ENCODE data around the gene CTAG1B. TPM values are rescaled to one million over a fixed set of nuclear protein-coding genes. Genes with fewer than 3 reads are reported as not detected.
"Not testable (repeated sequence)": the region's sequence is repeated elsewhere in the genome, so short reads cannot be mapped to it uniquely, and the experiment has no call there.

Gene CTAG1B
- total RNA-seq, 1 donor from 2014 or later = not detected

DNA sequence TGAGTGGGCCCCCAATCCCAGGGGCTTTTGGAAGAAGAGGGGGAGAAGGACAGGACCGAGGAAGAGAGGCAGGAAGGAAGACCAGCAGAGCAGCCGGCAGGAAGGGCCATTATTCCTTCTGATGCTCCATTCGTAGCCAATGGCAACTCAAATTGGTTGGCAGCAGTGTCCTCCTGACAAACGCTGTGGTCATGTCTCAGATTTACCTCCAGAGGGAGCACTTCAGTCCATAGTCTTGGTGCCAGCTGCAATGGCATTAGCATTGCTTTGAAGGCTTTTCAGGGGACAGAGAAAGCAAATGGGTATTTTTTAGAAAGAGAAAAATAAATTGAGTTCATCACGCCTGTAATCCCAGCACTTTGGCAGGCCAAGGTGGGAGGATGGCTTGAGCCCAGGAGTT is 9.9 kb upstream of the CTAG1B start:
- not testable (repeated sequence) for DNase-seq (ENCODE audit: low read depth, low spot score)

DNA sequence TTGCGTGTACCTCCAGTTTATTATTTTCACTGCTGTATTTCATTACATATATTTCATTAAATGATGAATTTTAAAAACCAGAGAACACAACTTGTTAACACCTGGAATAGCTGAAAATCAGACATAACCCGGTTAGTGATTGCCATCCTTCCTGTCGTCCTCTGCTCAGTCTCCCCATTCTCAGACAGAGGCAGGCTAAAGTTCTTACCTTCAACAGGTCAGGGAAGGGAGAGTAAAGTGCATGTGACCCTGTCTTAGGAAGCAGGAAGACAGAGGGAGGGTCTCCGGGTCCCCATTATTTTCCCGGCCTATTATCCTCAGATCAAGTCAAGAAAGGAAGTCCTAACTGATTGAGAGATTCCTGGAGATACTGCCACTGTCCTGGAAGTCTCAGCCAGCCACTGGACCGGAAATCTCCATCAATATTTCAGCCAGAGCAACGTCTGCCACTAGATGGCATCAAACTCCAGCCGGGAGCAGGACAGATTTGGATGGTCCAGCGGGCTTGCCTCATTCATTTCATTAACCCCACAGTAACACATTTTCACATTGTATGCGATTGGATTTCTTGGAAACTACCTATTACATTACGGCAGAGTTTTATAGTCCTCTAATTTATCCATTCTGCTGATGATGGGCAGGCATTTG is 1.8 kb upstream of the CTAG1B start:
- DNase-seq (ENCODE audit: low read depth, low spot score) = not testable (repeated sequence)

DNA sequence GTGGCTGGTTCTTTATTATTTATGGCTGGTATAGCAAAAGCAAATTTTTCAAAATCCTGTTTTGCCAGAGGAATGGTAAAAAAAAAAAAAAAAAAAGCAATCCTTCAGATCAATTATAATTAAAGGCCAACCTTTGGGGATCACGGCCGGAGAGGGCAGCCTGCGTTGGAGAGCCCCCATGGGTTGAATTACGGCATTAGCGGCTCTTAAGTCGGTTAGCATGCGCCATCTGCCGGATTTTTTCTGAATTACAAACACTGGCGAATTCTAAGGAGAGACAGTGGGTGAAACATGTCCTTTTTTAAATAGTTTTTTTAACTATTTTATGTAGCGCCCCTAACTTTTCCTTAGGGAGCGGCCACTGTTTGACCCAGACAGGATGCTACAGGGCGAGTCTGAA is 5.5 kb downstream of the CTAG1B start:
- not testable (repeated sequence) for DNase-seq (ENCODE audit: low read depth, low spot score)

DNA sequence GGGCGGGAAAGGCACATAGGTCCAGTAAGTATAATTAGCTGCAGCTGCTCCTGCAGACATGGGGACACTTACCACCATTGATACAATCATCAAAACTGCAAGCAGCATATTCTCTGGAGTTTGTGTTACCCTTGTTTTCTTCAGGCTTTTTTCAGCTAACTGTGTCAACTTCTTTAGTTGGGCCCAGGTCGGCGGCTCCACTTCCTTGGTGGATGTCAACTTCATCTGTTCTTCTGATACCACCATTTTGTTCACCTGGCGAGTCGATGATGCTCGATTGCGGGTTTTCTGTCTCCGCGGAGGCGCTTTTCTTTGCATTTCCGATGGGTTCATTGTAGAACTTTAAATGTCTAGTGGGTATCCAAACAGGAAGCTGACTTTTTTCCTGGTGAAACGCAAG is 7.9 kb downstream of the CTAG1B start:
- not testable (repeated sequence) for DNase-seq (ENCODE audit: low read depth, low spot score)

DNA sequence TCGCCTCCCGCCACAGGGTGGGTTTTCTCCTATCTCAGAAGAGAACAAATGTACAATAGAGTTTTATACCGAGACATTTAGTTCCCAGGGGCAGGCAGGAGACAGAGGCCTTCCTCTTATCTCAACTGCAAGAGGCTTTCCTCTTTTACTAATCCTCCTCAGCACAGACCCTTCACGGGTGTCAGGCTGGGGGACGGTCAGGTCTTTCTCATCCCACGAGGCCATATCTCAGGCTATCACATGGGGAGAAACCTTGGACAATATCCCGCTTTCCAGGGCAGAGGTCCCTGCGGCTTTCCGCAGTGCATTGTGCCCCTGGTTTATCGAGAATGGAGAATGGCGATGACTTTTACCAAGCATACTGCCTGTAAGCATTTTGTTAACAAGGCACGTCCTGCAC is 10.3 kb downstream of the CTAG1B start:
- DNase-seq (ENCODE audit: low read depth, low spot score) = not testable (repeated sequence)

DNA sequence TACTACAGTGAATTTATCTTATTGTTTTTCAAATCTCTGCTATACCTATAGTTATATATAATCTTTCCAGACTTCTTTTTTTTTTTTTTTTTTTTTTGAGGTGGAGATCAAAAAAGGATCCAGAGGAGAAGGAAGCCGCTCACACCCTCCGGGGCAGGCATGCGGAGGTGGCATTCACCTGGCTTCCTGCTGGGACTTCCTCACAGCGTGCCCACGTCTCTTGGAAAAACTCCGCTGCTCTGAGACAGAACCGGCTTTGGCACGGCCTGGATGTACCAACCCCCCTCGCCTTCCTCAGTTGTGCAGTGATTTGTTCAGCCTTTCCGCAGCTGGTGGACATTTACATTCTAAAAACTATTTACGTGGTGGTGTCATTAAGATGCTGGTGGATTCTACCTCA is 11.1 kb downstream of the CTAG1B start:
- not testable (repeated sequence) for DNase-seq (ENCODE audit: low read depth, low spot score)

DNA sequence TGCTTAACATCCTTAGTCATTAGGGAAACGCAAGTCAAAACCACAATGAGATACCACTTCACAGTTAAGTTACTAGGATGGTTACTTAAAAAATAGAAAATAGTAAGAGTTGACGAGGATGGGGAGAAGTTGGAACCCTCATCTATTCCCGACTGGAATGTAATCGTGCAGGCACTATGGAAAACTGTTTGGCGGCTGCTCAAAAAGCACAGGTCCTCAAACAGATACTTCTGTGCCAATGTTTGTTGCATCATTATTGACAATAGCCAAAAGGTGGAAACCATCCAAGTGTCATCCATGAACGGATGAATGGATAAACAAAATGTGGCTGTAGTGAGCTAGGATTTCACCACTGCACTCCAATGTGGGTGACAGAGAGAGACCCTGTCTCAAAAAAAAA is 11.7 kb downstream of the CTAG1B start:
- no peak for DNase-seq (ENCODE audit: low read depth, low spot score)

DNA sequence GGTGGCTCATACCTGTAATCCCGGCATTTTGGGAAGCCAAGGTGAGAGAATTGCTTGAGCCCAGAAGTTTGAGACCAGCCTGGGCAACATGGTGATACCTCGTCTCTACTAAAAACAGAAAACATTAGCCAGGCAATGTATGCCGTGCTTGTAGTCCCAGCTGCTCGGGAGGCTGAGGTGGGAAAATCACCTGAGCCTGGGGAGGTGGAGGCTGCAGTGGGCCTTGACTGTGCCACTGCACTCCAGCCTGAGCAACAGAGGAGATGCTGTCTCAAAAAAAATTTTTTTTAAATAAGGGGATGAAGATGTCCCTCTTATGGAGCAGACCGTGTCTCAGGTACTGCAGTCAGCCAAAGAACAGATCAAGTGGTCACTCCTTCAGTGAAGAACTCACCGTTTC is 13.5 kb downstream of the CTAG1B start:
- no peak for DNase-seq (ENCODE audit: low read depth, low spot score)

DNA sequence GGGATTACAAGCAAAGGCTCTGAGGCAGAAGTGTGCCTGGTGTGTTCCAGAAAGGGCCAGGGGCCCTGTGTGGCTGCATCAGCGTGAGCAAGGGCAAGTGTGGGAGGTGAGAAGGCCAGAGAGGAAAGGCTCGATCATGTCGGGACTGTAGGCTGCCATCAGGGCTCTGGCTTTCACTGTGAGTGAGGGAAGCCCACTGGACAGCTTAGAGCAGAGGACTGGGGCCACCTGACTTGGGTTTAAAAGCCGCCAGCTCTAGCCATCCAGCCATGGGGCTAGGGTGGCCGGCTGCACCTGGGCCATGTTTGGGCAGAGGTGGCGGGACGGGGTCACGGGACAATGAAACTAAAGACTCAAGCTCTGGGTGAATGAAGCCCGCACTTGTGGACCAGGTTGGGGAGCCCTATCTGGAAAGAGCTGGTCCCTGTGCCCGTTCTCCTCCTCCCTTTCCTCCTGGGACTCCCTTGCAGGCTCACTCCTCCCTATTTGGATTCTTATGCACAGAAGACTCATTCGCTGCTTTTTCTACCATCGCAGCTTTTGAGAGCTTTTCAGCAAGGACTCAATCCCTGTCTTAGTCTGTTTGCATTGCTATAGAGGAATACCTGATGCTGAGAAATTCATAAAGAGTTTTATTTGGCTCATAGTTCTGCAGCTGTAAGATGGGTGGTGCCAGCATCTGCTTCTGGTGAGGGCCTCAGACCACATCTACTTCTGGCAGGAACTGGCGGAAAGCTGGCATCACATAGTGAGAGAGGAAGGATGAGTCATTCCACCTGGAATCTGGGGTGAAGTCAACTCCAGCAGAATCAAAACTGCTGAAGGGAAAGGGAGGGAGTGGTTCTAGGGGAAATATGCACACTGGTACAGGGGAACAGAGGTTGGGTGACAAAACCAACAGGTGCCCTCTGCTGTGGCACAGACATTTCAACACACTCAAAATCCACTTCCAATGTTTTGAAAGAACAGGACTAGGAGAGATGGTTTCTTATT is 15.3 kb downstream of the CTAG1B start:
- peak; percentile 8 for DNase-seq (ENCODE audit: low read depth, low spot score)

DNA sequence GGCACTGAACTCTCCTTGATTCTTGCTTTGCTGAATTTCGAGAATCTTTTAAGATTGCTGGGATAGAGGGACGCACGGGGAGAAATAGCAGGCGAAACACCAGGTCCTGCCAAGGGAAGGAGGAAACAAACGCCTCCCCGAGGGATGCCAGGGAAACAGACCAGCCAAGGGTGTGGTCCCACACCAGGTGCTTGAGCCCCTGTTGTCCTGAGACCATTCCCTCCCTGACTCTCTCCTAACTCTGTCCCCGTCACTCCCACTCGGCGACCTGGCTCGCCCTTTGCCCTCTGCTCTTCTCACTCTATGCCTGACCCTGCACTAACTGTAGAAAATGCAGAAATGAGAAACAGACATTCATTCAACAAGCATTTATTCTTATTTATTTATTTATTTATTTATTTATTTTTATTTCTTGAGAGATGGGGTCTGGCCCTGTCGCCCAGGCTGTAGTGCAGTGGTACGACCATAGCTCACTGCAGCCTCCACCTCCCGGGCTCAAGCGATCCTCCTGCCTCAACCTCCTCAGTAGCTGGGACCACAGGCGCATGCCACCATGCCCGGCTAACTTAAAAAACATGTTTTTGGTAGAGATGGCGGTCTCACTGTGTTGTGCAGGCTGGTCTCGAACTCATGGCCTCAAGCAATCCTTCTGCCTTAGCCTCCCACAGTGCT is 16.2 kb downstream of the CTAG1B start:
- DNase-seq (ENCODE audit: low read depth, low spot score) = no peak

DNA sequence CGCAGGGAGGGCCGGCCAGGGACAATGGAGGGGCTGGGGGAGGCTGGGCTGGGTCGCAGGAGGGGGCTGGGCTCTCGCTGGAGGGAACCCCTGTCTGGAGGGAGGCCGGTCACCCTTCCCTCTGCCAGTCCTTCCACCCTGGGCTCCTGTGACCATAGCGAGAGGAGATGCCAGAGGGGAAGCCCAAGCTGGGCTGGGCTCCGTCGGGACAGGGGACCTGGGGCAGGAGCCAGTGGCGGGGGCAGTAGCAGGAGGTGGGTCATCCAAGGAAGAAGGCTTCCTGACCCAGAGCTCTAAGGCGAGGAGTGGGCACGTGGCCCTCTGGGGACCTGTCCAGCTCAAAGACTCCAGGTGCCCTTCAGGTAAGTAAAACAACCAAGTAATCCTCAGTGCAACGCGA is 16.9 kb downstream of the CTAG1B start:
- DNase-seq (ENCODE audit: low read depth, low spot score) = no peak

DNA sequence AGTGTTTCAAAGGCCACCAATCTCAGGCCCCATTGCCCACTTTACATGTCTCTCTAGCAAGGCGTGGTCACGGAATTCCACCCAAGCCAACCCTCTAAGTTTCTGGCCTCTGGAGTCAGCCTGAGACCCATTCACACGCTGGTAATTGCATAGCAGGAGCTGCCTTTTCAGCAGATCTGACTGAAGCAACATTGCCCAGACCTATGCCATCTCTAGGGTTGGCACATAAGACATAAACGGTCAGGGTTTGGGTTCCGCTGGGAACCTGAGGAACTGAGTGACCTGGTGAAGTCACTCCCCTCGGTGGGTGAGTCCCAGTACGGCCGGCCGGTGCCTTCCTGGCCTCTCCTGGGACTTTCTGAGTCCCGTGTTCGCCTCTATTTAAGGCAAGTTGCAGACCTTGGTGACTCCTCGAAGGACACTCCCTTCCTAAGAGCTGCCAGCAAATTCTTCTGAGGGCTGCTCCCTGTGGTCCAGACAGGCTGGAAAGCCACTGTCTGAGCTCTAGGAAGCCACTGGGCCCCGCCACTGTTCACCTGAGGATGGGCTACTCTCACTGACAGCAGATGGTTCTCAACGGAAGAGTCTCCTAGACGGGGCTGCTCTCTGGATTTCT is 18.2 kb downstream of the CTAG1B start:
- no peak for DNase-seq (ENCODE audit: low read depth, low spot score)

DNA sequence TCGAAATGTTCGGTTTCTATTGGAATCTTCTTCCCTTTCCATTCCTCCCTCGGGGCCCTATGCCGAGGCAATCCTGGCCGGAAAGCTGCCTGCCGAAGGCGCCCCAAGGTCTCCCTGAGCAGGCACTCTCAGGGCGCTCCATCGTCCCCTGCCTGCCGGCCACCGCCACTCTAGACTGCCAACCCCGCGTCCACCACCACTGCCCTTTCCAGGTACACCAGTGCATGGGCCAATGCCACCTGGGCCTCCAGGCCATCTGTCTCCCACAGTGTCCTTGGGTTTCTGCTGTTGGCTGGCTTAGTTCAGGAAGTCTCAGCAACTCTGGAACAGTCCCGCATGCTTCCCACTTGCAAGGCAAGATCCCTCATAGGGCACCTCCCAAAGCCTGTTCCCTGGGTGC is 19.6 kb downstream of the CTAG1B start:
- no peak for DNase-seq (ENCODE audit: low read depth, low spot score)

DNA sequence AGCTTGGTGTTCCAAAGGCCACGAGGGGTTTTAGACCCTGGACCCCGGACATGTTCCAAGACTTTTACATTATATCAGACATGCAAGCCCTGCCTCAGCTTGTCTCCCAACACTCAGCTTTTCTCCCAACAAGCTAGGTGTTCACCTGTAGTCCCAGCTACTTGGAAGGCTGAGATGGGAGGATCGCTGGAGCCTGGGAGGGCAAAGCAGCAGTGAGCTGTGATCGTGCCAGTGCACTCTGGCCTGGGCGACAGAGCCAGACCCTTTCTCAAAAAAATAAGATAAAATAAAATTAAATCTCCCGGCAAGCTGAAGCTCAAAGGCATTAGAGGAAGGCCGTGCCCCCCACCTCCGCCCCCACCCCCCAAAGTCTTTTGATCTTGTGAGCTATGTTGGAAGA is 20.4 kb downstream of the CTAG1B start:
- no peak for DNase-seq (ENCODE audit: low read depth, low spot score)

DNA sequence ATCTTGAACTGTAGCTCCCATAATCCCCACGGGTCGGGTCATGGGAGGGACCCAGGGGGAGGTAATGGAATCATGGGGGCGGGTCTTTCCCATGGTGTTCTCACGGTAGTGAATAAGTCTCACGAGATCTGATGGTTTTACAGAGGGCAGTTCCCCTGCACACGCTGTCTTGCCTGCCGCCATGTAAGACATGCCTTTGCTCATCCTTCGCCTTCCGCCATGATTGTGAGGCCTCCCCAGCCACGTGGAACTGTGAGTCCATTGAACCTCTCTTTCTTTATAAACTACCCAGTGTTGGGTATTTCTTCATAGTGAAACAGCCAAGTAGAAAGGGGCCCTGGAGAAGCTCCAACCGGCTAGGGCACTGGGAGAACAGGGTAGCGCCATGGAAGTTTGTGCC is 21.9 kb downstream of the CTAG1B start:
- no peak for DNase-seq (ENCODE audit: low read depth, low spot score)

DNA sequence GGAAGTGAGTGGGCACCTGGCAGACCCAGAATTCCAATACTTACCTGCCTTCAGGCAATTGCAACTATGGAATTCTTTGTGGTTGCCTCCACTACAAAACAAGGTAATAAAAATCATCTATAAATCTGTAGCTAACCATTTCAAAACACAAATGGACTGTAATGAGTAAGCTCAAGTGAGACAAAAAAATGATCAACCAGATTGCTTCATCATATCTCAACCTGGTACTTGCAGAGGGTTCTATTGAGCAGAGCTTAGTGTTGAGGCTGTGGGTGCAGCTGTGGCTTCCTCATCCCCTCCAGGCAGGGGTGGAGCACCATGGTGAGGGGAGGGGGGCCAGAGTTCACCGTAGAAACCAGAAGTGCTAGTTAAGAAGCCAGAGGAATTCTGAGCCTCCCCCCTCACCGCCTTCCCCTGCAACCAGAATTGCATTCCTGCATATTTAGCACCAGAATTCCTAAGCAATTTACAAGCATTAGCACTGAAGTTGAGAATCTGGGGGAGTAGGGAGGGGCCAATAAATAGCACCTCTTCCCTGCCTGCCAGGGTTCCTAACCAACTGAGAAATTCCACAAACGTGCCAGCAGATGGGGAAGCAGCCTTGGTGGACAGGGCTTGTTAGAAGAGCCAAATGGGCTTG is 22.7 kb downstream of the CTAG1B start:
- DNase-seq (ENCODE audit: low read depth, low spot score) = no peak

DNA sequence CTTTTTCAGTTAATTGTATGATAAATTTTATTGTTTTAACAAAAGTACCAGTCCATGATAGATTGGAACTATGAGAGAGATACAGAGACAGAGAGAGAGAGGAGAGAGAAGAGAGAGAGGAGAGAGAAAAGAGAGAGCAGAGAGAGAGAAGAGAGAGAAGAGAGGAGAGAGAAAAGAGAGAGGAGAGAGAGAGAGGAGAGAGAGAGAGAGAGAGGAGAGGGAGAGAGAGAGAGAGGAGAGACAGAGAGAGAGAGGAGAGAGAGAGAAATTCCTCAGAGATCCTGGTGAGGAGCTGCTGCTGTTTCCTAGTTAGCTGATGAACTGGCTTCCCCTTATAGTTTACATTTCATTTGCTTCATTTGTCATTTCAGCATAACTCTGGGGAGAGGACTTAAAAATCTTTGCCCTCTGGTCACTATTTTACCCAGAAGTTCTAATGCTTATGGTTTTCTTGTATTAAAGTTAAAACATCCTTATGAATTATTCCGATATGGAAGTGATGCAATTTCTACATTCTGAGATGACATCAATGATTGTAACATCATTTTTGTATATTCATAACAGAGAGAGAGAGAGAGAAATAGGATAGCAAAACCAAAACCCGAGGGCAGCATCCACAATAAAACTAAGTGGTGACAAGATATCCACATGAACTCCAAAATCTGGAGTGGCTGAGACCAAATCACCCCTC is 23.4 kb downstream of the CTAG1B start:
- no peak for DNase-seq (ENCODE audit: low read depth, low spot score)

DNA sequence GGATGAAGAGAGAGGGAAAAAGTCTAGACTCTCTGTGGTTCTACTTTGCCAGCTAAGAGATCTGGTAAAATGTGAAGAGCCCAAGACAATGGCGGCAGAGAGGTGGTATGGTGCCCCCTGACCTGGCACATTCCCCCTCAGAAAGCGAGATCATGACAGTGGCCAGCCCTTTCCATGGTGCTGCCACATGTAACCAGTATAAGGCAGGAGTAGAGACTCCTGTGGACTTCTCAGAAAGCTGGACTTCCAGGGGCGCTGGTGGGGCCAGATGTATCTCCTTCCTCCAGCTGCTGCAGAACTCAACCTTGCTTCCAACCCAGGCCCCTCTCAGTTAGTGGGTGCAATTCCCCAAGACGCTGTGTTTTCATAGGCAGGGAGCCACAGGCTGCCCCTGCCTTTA is 24.6 kb downstream of the CTAG1B start:
- no peak for DNase-seq (ENCODE audit: low read depth, low spot score)

DNA sequence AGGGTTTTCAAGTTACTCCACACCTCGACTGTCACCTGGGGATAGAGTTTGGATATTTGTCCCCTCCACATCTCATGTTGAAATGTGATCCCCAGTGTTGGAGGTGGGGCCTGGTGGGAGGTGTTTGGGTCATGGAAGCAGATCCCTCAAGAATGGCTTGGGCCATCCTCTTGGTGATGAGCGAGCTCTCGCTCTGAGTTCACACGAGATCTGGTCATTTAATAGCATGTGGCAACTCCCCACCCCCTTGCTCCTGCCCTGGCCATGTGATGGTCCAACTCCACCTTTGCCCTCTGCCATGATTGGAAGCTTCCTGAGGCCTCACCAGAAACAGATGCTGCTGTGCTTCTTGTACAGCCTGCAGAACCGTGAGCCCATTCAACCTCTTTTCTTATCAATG is 25.9 kb downstream of the CTAG1B start:
- DNase-seq (ENCODE audit: low read depth, low spot score) = no peak

DNA sequence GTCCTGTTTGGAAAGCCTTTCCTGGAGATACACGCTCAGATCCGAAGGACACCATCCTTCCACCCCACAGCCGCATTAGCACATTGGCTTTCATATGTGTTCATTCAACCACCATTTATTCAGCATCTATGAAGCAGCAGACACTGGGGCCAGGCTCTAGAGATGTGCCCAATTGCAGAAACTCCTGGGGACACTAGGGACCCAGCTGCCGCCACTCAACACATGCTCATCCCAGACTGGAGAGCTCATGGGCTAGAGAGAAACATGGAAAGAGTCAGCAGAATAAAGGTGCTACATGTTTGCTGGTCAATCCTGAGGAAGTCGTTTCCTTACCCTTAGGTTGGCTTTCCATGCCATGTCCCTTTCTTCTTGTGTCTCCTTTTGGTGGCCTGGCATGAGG is 26.6 kb downstream of the CTAG1B start:
- DNase-seq (ENCODE audit: low read depth, low spot score) = no peak

DNA sequence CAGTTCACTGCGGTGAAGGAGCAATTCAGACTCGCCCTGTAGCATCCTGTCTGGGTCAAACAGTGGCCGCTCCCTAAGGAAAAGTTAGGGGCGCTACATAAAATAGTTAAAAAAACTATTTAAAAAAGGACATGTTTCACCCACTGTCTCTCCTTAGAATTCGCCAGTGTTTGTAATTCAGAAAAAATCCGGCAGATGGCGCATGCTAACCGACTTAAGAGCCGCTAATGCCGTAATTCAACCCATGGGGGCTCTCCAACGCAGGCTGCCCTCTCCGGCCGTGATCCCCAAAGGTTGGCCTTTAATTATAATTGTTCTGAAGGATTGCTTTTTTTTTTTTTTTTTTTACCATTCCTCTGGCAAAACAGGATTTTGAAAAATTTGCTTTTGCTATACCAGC is 28.7 kb downstream of the CTAG1B start:
- DNase-seq (ENCODE audit: low read depth, low spot score) = not testable (repeated sequence)

Measured in pulmonary artery endothelial cell (primary cell).